ENCODE data around the gene MGLL.

GRCh38 chr3:127791221-127791913 is 30.9 kb downstream of the MGLL start:
- peak; percentile 63 for TF ChIP-seq CTCF (IDR thresholded peaks at IDR 0.05; ENCODE audit: low read depth, low read length)
- no peak for TF ChIP-seq EZH2phosphoT487 (IDR thresholded peaks at IDR 0.05; ENCODE audit: low read depth)

All from OCI-LY3 (cell line).